ENCODE data around the gene PPM1G.

The PPM1G gene

DNA sequence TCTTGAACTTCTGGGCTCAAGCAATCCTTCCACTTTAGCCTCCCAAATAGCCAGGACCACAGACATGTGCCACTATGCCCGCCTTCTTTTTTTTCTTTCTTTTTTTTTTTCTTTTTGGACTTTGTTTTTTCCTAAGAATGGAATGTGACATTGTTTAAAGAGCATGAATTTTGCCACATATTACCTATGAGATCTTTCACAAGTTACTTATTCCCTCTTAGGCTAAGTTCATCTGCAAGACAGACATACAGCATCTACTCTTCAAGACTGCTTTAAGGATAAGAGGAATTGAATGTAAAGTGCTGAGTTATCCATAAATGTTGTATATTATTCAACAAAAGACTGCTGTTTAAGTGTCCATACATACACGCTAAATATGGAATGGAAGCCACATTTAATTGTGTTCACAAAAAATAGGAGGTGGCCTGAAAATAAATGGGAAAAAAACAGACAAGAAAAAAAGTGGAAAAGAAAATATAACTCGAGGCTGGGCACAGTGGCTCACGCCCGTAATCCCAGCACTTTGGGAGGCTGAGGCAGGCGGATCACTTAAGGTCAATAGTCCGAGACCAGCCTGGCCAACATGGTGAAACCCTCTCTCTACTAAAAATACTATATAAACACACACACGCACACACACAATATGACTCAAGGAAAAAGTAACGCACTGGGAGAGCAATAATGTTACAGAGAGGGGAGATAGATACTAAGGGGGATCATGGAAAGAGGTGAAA, 3.2 kb upstream of the PPM1G start:
- no peak overlapping the region for H3K4me3 ChIP-seq (replicated peaks in 1 of 2; ENCODE audit: low read depth in 2 of 2, low read length in 2 of 2)
- no peak for DNase-seq (ENCODE audit: low read depth in 2 of 2)
- TF ChIP-seq, protein P1, sequence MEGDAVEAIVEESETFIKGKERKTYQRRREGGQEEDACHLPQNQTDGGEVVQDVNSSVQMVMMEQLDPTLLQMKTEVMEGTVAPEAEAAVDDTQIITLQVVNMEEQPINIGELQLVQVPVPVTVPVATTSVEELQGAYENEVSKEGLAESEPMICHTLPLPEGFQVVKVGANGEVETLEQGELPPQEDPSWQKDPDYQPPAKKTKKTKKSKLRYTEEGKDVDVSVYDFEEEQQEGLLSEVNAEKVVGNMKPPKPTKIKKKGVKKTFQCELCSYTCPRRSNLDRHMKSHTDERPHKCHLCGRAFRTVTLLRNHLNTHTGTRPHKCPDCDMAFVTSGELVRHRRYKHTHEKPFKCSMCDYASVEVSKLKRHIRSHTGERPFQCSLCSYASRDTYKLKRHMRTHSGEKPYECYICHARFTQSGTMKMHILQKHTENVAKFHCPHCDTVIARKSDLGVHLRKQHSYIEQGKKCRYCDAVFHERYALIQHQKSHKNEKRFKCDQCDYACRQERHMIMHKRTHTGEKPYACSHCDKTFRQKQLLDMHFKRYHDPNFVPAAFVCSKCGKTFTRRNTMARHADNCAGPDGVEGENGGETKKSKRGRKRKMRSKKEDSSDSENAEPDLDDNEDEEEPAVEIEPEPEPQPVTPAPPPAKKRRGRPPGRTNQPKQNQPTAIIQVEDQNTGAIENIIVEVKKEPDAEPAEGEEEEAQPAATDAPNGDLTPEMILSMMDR (IDR thresholded peaks at IDR 0.05; ENCODE audit: low read depth, low read length), result no peak

- DNase-seq (ENCODE audit: low read depth in 2 of 2), result peak; percentile 14 to 16
- peak overlapping the region; percentile 98 to 99 for H3K4me3 ChIP-seq (replicated peaks in 1 of 2; ENCODE audit: low read depth in 2 of 2, low read length in 2 of 2)
- TF ChIP-seq, protein P1 (IDR thresholded peaks at IDR 0.05; ENCODE audit: low read depth, low read length), result no peak
Observed at GRCh38 chr2:27408601-27409320, 630 bp downstream of the PPM1G start.

DNA sequence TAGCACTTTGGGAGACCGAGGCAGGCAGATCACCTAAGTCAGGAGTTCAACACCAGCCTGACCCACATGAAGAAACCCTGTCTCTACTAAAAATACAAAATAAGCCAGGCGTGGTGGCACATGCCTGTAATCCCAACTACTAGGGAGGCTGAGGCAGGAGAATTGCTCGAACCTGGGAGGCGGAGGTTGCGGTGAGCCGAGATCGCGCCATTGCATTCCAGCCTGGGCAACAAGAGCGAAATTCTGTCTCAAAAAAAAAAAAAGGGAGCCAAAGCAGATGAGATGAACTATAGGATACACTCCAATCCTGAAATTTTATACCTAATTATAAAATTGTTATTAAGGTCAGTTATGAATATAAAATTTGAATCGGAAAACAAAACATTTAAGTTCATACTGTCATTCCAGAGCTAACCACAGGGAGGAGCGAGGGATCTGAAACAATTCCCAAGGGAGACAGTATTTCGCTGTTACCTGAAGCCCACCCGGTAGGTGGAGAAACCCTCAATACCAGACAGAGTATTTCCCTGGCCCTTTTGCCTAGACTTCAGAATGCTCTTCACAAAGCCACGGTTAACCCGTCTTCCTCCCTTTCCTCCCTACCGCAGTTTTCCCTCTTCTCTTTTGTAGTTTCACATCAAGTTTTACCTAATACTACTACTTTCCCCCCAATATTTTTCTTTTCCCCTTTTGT, 1.4 kb downstream of the PPM1G start:
- TF ChIP-seq, protein P1 (IDR thresholded peaks at IDR 0.05; ENCODE audit: low read depth, low read length), result peak; percentile 60
- peak overlapping the region; percentile 98 to 99 for H3K4me3 ChIP-seq (replicated peaks in 1 of 2; ENCODE audit: low read depth in 2 of 2, low read length in 2 of 2)
- peak; percentile 68 to 76 for DNase-seq (ENCODE audit: low read depth in 2 of 2)

GRCh38 chr2:27400348-27401135, 8.8 kb downstream of the PPM1G start:
- H3K4me3 ChIP-seq (replicated peaks in 1 of 2; ENCODE audit: low read depth in 2 of 2, low read length in 2 of 2), result no peak overlapping the region
- DNase-seq (ENCODE audit: low read depth in 2 of 2), result no peak
- TF ChIP-seq, protein P1 (IDR thresholded peaks at IDR 0.05; ENCODE audit: low read depth, low read length), result no peak

DNA sequence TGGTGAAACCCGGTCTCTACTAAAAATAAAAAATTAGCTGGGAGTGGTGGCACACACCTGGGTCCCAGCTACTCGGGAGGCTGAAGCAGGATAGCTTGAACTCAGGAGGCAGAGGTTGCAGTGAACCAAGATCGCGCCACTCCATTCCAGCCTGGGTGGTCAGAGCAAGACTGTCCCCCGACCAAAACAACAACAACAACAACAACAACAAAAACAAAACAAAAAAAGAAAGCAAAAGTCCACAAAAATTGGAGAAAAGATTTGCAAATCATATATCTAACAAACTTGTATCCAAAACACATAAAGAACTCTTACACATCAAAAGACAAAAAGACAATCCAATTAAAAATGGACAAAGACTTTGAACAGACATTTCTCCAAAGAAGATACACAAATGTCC, 10.4 kb downstream of the PPM1G start:
- DNase-seq (ENCODE audit: low read depth in 2 of 2), result no peak
- H3K4me3 ChIP-seq (replicated peaks in 1 of 2; ENCODE audit: low read depth in 2 of 2, low read length in 2 of 2), result no peak overlapping the region
- TF ChIP-seq, protein P1 (IDR thresholded peaks at IDR 0.05; ENCODE audit: low read depth, low read length), result no peak

- H3K4me3 ChIP-seq (replicated peaks in 1 of 2; ENCODE audit: low read depth in 2 of 2, low read length in 2 of 2), result no peak overlapping the region
- TF ChIP-seq, protein P1 (IDR thresholded peaks at IDR 0.05; ENCODE audit: low read depth, low read length), result no peak
- DNase-seq (ENCODE audit: low read depth in 2 of 2), result no peak
Observed at GRCh38 chr2:27393225-27393624, 16.2 kb downstream of the PPM1G start.

Data from cardiac fibroblast (primary cell).